HAP-1 (cell line): ENCODE results near the gene ARHGAP9.

Experiments
- DNase-seq, 2 experiments: peaks; one replicate each; pipeline ENCODE4 v3.0.0-alpha.2; 2016 to 2020; ENCODE audit warnings: low spot score in 2 of 2
- H3K27me3 ChIP-seq: fragments of 250-450 bp; sonication (Bioruptor Pico); 2 replicates; pipeline ENCODE4 v1.5.1; 2020; ENCODE audit warnings: low read depth, mild to moderate bottlenecking, moderate library complexity
- H3K36me3 ChIP-seq: fragments of 250-450 bp; sonication (Bioruptor Pico); replicated peaks from 2 replicates; pipeline ENCODE4 v1.5.1; 2020; ENCODE audit warnings: mild to moderate bottlenecking
- H3K4me1 ChIP-seq: fragments of 250-450 bp; sonication (Bioruptor Pico); 2 replicates; pipeline ENCODE4 v1.5.1; 2020; ENCODE audit warnings: mild to moderate bottlenecking
- H3K4me3 ChIP-seq: fragments of 250-450 bp; sonication (Bioruptor Pico); 2 replicates; pipeline ENCODE4 v1.5.1; 2020; ENCODE audit warnings: mild to moderate bottlenecking, moderate library complexity
- H3K9me3 ChIP-seq: fragments of 250-450 bp; sonication (Bioruptor Pico); 2 replicates; pipeline ENCODE4 v1.5.1; 2020; ENCODE audit warnings: mild to moderate bottlenecking, moderate library complexity
- in situ Hi-C: fragments of 300-500 bp; cut with MboI; formaldehyde crosslinking; loops from 3 replicates; pipeline ENCODE4 v1.14.3; 2020; ENCODE audit warnings: low sequenced_read_pairs, inconsistent platforms, mixed read lengths

Gene ARHGAP9

GRCh38 chr12:57458665-57459054 lies 21.0 kb downstream of the ARHGAP9 start:
- Histone ChIP-seq H3K36me3 (no peaks in the 10 kb centered on the region), H3K4me1 (peaks cover 17% of the 10 kb centered on the region), H3K4me3 (peak overlapping the region; percentile 49), H3K9me3 (no peaks in the 10 kb centered on the region), H3K27me3 (no peaks in the 10 kb centered on the region)
- DNase-seq = no peak
- in situ Hi-C loops = loop anchor here (5.0 kb wide), 1 partner anchor 196 kb away; no protein-coding TSS in a partner anchor

GRCh38 chr12:57456737-57457490 lies 22.8 kb downstream of the ARHGAP9 start:
- Histone ChIP-seq H3K4me3 (no peak overlapping the region), H3K9me3 (no peaks in the 10 kb centered on the region), H3K36me3 (no peaks in the 10 kb centered on the region), H3K4me1 (peaks cover 12% of the 10 kb centered on the region), H3K27me3 (no peaks in the 10 kb centered on the region)
- no peak for DNase-seq
- in situ Hi-C loops = loop anchor here (5.0 kb wide), 1 partner anchor 195 kb away; no protein-coding TSS in a partner anchor

GRCh38 chr12:57456145-57456700 lies 23.4 kb downstream of the ARHGAP9 start:
- Histone ChIP-seq H3K9me3 (no peaks in the 10 kb centered on the region), H3K27me3 (no peaks in the 10 kb centered on the region), H3K4me1 (peaks cover 12% of the 10 kb centered on the region), H3K36me3 (no peaks in the 10 kb centered on the region), H3K4me3 (peak overlapping the region; percentile 12)
- peak; percentile 53 to 78 for DNase-seq
- in situ Hi-C loops = loop anchor here (5.0 kb wide), 1 partner anchor 194 kb away; no protein-coding TSS in a partner anchor

GRCh38 chr12:57455374-57456144 lies 24.1 kb downstream of the ARHGAP9 start:
- peaks cover 12% of the 10 kb centered on the region for H3K4me1 ChIP-seq
- no peaks in the 10 kb centered on the region for H3K27me3 ChIP-seq
- H3K36me3 ChIP-seq = no peaks in the 10 kb centered on the region
- peak overlapping the region; percentile 12 for H3K4me3 ChIP-seq
- in situ Hi-C loops = loop anchor here (5.0 kb wide), 1 partner anchor 193 kb away; no protein-coding TSS in a partner anchor
- no peak for DNase-seq
- H3K9me3 ChIP-seq = no peaks in the 10 kb centered on the region

GRCh38 chr12:57454566-57455373 lies 24.9 kb downstream of the ARHGAP9 start, which contains the start of gene INHBE:
Gene INHBE (plus strand): TSS chr12:57455307. CDS start chr12:57455537, 230 bp downstream.
- peaks cover 12% of the 10 kb centered on the region for H3K4me1 ChIP-seq
- H3K4me3 ChIP-seq = peak within 1 kb of the TSS; percentile 12
- no peaks in the 10 kb centered on the region for H3K9me3 ChIP-seq
- no peaks in the 10 kb centered on the region for H3K27me3 ChIP-seq
- no peaks in the 10 kb centered on the region for H3K36me3 ChIP-seq
- DNase-seq = peak in 1 of 2 experiments; percentile 54
- in situ Hi-C loops = loop anchor here (5.0 kb wide), 1 partner anchor 192 kb away; no protein-coding TSS in a partner anchor

- no peak overlapping the region for H3K4me3 ChIP-seq
- no peak for DNase-seq
- peaks cover 12% of the 10 kb centered on the region for H3K4me1 ChIP-seq
- no peaks in the 10 kb centered on the region for H3K9me3 ChIP-seq
- no peaks in the 10 kb centered on the region for H3K27me3 ChIP-seq
- in situ Hi-C loops = no loop called here
- H3K36me3 ChIP-seq = no peaks in the 10 kb centered on the region
Observed at GRCh38 chr12:57454213-57454565, 25.5 kb downstream of the ARHGAP9 start.

- no peaks in the 10 kb centered on the region for H3K9me3 ChIP-seq
- no peaks in the 10 kb centered on the region for H3K36me3 ChIP-seq
- no peaks in the 10 kb centered on the region for H3K27me3 ChIP-seq
- in situ Hi-C loops = no loop called here
- H3K4me3 ChIP-seq = no peak overlapping the region
- DNase-seq = peak; percentile 66 to 90
- H3K4me1 ChIP-seq = peaks cover 6% of the 10 kb centered on the region
Observed at GRCh38 chr12:57452937-57453509, 26.6 kb downstream of the ARHGAP9 start.

GRCh38 chr12:57452181-57452936 lies 27.3 kb downstream of the ARHGAP9 start:
- H3K27me3 ChIP-seq = no peaks in the 10 kb centered on the region
- H3K4me1 ChIP-seq = peaks cover 6% of the 10 kb centered on the region
- no peak for DNase-seq
- no peak overlapping the region for H3K4me3 ChIP-seq
- in situ Hi-C loops = no loop called here
- no peaks in the 10 kb centered on the region for H3K36me3 ChIP-seq
- no peaks in the 10 kb centered on the region for H3K9me3 ChIP-seq

GRCh38 chr12:57451233-57451778 lies 28.4 kb downstream of the ARHGAP9 start:
- H3K4me1 ChIP-seq = peaks cover 6% of the 10 kb centered on the region
- in situ Hi-C loops = no loop called here
- H3K36me3 ChIP-seq = no peaks in the 10 kb centered on the region
- H3K9me3 ChIP-seq = no peaks in the 10 kb centered on the region; the same call in 1 of the 2 replicates
- no peak for DNase-seq
- H3K27me3 ChIP-seq = no peaks in the 10 kb centered on the region
- no peak overlapping the region for H3K4me3 ChIP-seq

- no peak for DNase-seq
- no peak overlapping the region for H3K4me3 ChIP-seq
- H3K36me3 ChIP-seq = no peaks in the 10 kb centered on the region
- H3K4me1 ChIP-seq = peaks cover 4% of the 10 kb centered on the region
- in situ Hi-C loops = no loop called here
- no peaks in the 10 kb centered on the region for H3K27me3 ChIP-seq
- no peaks in the 10 kb centered on the region; the same call in 1 of the 2 replicates for H3K9me3 ChIP-seq
Observed at GRCh38 chr12:57450057-57450456, 29.6 kb downstream of the ARHGAP9 start.

- H3K9me3 ChIP-seq = no peaks in the 10 kb centered on the region; the same call in 1 of the 2 replicates
- H3K4me1 ChIP-seq = no peaks in the 10 kb centered on the region; the same call in 1 of the 2 replicates
- H3K4me3 ChIP-seq = no peak overlapping the region
- DNase-seq = no peak
- H3K36me3 ChIP-seq = no peaks in the 10 kb centered on the region
- no peaks in the 10 kb centered on the region for H3K27me3 ChIP-seq
- in situ Hi-C loops = no loop called here
Observed at GRCh38 chr12:57449375-57449774, 30.3 kb downstream of the ARHGAP9 start.

- DNase-seq = no peak
- Histone ChIP-seq H3K4me1 (no peaks in the 10 kb centered on the region; the same call in 1 of the 2 replicates), H3K9me3 (no peaks in the 10 kb centered on the region; the same call in 1 of the 2 replicates), H3K4me3 (no peak overlapping the region), H3K36me3 (no peaks in the 10 kb centered on the region), H3K27me3 (no peaks in the 10 kb centered on the region)
- in situ Hi-C loops = no loop called here
Observed at GRCh38 chr12:57448669-57449068, 31.0 kb downstream of the ARHGAP9 start.
